ENCODE results near the gene OR10V1. TPM values are rescaled to one million over a fixed set of nuclear protein-coding genes. Genes with fewer than 3 reads are reported as not detected.

The OR10V1 gene
- total RNA-seq, 4 donors from 2014 or later: not detected

DNA sequence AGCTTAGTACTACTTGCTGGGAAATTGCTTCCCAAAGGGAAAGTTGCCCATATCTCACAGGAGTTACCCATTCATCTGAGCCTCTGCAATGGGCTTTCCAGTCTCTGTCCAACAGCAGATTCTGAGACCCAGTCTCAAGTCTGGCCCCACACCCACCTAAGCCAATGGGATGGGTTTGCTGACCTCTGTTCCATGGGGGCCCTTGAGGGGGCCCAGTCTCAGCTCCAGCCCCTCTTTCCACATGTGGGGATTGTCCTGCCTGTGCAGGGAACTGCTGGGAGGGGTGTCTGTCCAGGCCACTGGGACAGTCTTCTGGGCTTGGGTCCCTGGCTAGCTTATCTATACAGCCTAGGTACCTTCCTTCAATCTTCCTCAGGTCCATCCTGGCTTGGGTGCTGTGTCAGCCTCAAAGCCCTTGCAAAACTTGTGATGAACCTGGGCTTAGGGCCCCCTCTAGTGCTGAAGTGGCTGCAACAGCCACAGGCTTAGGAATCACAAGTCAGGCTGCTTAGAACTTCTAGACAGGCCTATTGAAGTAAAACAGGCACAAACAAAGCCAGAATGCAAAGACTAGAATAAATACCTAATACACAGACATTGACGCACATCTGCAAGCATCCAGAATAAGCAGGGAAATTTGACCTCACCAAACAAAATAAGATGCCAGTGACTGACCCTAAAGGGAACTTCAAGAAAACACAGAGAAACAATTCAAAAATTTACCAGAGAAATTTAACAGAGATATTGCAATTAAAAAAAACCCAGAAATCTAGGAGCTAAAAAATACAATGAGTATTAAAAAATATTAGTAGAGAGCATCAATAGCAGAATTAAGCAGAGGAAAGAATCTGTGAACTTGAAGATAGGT is 33.1 kb downstream of the OR10V1 start:
- Histone ChIP-seq H3K4me1 (no peaks in the 10 kb centered on the region), H3K27ac (no peak overlapping the region), H3K4me3 (no peak overlapping the region), H3K27me3 (no peaks in the 10 kb centered on the region), H3K9me3 (peaks cover 0 to 6% (median 0%) of the 10 kb centered on the region in 3 donors), H3K36me3 (no peaks in the 10 kb centered on the region)
- ATAC-seq: peak; percentile 85
- TF ChIP-seq EP300 (IDR thresholded peaks at IDR 0.05) (no peak), POLR2A (IDR thresholded peaks at IDR 0.05) (no peak)
- TF ChIP-seq, protein P1, sequence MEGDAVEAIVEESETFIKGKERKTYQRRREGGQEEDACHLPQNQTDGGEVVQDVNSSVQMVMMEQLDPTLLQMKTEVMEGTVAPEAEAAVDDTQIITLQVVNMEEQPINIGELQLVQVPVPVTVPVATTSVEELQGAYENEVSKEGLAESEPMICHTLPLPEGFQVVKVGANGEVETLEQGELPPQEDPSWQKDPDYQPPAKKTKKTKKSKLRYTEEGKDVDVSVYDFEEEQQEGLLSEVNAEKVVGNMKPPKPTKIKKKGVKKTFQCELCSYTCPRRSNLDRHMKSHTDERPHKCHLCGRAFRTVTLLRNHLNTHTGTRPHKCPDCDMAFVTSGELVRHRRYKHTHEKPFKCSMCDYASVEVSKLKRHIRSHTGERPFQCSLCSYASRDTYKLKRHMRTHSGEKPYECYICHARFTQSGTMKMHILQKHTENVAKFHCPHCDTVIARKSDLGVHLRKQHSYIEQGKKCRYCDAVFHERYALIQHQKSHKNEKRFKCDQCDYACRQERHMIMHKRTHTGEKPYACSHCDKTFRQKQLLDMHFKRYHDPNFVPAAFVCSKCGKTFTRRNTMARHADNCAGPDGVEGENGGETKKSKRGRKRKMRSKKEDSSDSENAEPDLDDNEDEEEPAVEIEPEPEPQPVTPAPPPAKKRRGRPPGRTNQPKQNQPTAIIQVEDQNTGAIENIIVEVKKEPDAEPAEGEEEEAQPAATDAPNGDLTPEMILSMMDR (IDR thresholded peaks at IDR 0.05): peak; percentile 18 to 72 (median 62)
- WGBS, 2 donors (ENCODE audit: low coverage in 1 of 2): 25% methylated on average over 1 of the region's 1 CpG; no CpG with 5 or more reads in 1 of the 2 donors

DNA sequence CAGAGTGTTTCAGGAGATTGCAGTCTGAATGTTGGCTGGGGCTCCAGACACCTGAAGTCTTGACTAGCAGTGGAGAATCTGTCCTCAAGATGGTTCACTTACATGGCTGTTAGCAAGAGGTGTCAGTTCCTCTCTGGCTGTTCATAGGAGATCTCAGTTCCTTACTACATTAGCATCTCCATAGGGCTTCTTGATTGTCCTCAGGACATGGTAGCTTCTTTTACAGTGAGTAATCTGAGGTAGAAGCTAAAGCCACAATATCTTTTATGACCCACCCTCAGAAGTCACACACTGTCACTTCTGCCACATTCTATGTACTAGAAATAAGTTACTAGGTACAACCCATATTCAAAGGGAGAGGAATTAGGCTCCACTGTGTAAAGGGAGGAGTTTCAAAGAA is 34.3 kb downstream of the OR10V1 start:
- ATAC-seq: no peak
- no peaks in the 10 kb centered on the region for H3K4me1 ChIP-seq

DNA sequence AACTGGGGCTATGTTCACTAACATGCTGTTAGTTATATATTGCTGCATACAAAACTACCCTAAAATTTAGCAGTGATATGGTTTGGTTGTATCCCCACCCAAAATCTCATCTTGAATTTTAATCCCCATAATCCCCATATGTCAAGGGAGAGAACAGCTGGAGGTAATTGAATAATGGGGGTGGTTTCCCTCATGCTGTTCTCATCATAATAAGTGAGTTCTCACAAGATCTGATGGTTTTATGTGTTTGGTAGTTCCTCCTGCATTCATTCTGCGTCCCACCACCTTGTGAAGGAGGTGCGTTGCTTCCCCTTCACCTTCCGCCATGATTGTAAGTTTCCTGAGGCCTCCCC is 34.9 kb downstream of the OR10V1 start:
- Histone ChIP-seq H3K36me3 (no peaks in the 10 kb centered on the region), H3K9me3 (no peaks in the 10 kb centered on the region), H3K4me3 (no peak overlapping the region), H3K4me1 (no peaks in the 10 kb centered on the region), H3K27me3 (no peaks in the 10 kb centered on the region), H3K27ac (no peak overlapping the region)
- TF ChIP-seq, protein P1 (IDR thresholded peaks at IDR 0.05): no peak
- TF ChIP-seq POLR2AphosphoS5 (IDR thresholded peaks at IDR 0.05): no peak
- no peak for TF ChIP-seq POLR2A (IDR thresholded peaks at IDR 0.05)
- no peak for TF ChIP-seq EP300 (IDR thresholded peaks at IDR 0.05)
- no peak for ATAC-seq
- 87% methylated on average over 3 of the region's 3 CpGs; no CpG with 5 or more reads in 1 of the 2 donors for WGBS, 2 donors (ENCODE audit: low coverage in 1 of 2)

More for the DNA sequence above, 34.3 kb downstream of the OR10V1 start:
- TF ChIP-seq POLR2AphosphoS5 (IDR thresholded peaks at IDR 0.05): no peak
- TF ChIP-seq, protein P1 (IDR thresholded peaks at IDR 0.05): no peak
- TF ChIP-seq EP300 (IDR thresholded peaks at IDR 0.05): no peak
- TF ChIP-seq POLR2A (IDR thresholded peaks at IDR 0.05): no peak
- no peak overlapping the region for H3K4me3 ChIP-seq
- H3K27ac ChIP-seq: no peak overlapping the region
- no peaks in the 10 kb centered on the region for H3K9me3 ChIP-seq
- H3K36me3 ChIP-seq: no peaks in the 10 kb centered on the region
- H3K27me3 ChIP-seq: no peaks in the 10 kb centered on the region

DNA sequence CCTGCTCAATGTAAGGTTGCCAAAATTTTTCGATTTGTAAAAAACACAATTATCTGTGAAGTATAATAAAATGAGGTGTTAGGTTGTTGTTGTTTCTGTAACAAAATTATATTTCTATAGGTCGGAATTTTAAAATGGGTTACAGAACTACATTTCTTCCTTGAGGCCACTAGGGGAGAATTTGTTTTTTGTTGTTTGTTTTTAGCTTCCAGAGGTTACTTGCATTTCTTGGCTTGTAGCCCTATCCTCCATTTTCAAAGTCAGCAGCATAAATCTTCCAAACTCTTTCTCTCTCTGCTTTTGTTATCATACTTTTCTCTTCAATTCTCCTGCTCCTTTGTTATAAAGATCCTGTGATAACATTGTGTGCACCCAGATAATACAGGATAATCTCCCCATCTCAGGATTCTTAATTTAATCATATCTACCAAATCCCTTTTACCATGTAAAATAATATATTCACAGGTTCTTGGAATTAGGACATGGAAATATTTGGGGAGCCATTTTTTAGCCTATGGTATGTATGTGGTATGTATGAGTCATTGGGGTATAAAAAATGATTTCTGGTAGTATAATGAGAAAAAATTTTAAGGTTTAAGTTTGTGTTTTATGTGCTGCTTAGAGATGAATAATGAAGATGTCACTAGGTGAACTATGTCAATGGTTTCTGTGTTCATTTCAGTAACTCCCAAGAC is 35.4 kb downstream of the OR10V1 start:
- Histone ChIP-seq H3K4me3 (no peak overlapping the region), H3K36me3 (no peaks in the 10 kb centered on the region), H3K9me3 (no peaks in the 10 kb centered on the region), H3K27me3 (no peaks in the 10 kb centered on the region), H3K27ac (no peak overlapping the region), H3K4me1 (no peaks in the 10 kb centered on the region)
- no peak for ATAC-seq
- 91 to 100% methylated on average over 2 of the region's 2 CpGs for WGBS, 2 donors (ENCODE audit: low coverage in 1 of 2)
- TF ChIP-seq, protein P1 (IDR thresholded peaks at IDR 0.05): no peak

DNA sequence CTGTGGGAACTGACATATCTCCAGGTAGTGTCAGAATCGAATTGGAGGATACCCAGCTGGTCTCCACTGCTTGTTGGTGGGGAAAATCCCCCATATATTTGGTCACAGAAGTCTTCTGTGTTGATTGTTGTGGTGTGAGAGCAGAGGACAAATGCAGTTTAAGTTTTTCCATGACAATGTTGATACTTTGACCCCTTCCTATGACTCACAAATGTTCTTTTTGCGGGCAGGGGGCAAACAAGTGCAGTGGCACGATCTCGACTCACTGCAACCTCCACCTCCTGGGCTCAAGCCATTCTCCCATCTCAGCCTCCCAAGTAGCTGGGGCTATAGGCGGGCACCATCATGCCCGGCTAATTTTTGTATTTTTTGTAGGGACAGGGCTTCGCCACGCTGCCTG is 37.4 kb downstream of the OR10V1 start:
- Histone ChIP-seq H3K4me3 (no peak overlapping the region), H3K9me3 (no peaks in the 10 kb centered on the region), H3K27ac (no peak overlapping the region), H3K36me3 (no peaks in the 10 kb centered on the region), H3K27me3 (no peaks in the 10 kb centered on the region), H3K4me1 (no peaks in the 10 kb centered on the region)
- no peak for ATAC-seq
- WGBS, 2 donors (ENCODE audit: low coverage in 1 of 2): 68 to 88% methylated on average over 3 to 8 of the region's 8 CpGs
- TF ChIP-seq POLR2A (IDR thresholded peaks at IDR 0.05) (no peak), EP300 (IDR thresholded peaks at IDR 0.05) (no peak), POLR2AphosphoS5 (IDR thresholded peaks at IDR 0.05) (no peak)
- TF ChIP-seq, protein P1 (IDR thresholded peaks at IDR 0.05): no peak

Data from gastroesophageal sphincter (tissue), 4 donors.